ENCODE measurements around the gene STXBP5.

The STXBP5 gene

DNA sequence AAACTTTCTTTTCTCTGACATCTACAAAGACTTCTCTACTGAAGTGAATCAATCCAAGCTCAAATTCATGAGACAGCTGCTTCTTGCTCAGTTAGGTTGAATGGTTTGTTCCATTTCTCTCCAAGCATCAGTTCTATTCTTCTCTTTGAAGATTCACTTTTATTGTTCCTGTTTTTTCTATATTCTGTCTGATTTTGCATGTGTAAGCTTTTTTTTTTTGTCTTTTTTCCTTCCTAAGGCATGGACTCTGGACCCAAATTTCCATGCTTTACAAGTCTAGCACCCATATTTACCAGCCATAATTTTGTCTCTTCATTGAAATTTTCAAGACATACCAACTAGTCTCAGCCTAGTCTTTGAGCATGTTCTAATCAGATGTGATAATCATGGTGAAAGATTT lies 25.9 kb upstream of the STXBP5 start:
- no peak for DNase-seq (ENCODE audit: low read depth in 2 of 2)

DNA sequence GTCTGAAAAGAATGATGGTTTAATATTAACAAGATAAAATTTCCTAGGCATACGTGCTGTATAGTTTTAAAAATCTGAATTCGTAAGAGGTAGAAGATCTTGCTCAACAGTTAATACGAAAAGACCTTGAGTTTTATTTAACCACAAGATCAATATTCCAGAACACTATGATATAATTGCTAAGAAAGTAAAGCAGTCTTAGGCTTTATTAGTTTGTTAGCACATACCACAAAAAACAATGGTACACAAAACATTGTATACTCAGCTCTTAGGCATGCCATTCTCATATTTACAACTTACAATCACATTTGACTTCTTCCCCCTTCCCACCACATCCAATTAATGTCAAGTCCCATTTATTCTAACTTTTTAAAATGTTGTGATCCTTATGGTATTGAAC lies 24.4 kb upstream of the STXBP5 start:
- no peak for DNase-seq (ENCODE audit: low read depth in 2 of 2)

DNA sequence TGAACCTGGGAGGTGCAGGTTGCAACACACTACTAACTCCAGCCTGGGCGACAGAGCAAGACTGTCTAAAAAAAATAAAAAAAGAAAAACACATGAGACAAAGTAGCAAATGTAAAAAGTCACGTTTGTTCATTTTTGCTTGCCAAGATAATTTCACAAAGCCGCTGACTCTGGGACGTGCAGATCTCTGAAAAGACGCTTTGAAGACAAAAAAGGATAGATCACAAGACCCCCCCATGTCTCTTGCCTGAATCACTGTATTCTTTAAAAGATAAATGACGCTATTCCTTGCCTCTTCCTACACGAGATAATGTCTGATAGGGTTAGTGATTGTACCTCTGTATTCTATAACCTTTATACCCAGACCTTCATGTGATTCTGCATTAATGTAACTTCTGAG lies 23.3 kb upstream of the STXBP5 start:
- no peak for DNase-seq (ENCODE audit: low read depth in 2 of 2)

GRCh38 chr6:147184379-147184778 lies 19.8 kb upstream of the STXBP5 start:
- no peak for DNase-seq (ENCODE audit: low read depth in 2 of 2)

DNA sequence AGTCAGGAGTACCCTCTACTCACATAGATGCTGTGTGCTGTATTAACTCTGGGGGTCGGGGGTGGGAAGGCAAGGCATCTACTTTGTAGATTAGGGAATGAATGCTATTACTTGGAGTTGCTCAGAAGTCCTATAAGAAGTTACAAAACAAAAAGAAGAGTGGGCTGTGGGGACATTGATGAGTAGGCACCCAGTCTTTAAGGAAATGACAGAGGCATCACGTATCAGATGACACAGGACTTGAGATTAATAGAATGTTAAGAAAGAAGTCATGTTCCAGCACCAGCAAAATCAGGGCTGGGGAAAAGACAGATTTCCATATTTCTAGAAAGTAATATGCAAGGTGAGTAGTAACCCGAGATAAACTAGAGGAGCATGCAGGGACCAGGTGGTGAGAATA lies 19.0 kb upstream of the STXBP5 start:
- no peak for DNase-seq (ENCODE audit: low read depth in 2 of 2)

DNA sequence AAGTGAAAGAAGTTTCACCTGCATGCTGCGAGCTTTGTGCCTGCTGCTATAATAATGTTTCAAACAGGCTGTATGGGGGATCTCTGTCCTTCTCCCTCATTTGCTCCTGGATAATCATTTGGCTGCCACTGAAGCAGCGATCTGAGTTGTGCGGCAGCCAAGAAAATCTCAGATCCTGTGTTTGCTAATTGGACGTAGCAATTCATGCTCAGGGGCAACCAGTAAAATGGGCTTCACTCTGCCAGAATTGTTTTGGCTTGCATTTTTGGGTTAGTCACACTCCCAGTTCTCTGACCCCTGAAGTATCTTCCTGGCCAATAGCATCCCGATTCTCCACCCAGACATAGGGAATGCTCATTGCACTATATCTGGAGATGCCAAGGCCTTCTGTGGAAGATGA lies 13.7 kb upstream of the STXBP5 start:
- DNase-seq (ENCODE audit: low read depth in 2 of 2): no peak

GRCh38 chr6:147192278-147192911 lies 11.8 kb upstream of the STXBP5 start:
- DNase-seq (ENCODE audit: low read depth in 2 of 2): no peak

GRCh38 chr6:147194652-147195411 lies 9.4 kb upstream of the STXBP5 start:
- no peak for DNase-seq (ENCODE audit: low read depth in 2 of 2)

- DNase-seq (ENCODE audit: low read depth in 2 of 2): no peak
These were observed 8.7 kb upstream of the STXBP5 start for GRCh38 chr6:147195510-147195909.

GRCh38 chr6:147195987-147196386 lies 8.2 kb upstream of the STXBP5 start:
- no peak for DNase-seq (ENCODE audit: low read depth in 2 of 2)

- no peak for DNase-seq (ENCODE audit: low read depth in 2 of 2)
These were observed 3.5 kb upstream of the STXBP5 start for GRCh38 chr6:147200711-147201110.

GRCh38 chr6:147201885-147202515 lies 2.2 kb upstream of the STXBP5 start:
- no peak for DNase-seq (ENCODE audit: low read depth in 2 of 2)

DNA sequence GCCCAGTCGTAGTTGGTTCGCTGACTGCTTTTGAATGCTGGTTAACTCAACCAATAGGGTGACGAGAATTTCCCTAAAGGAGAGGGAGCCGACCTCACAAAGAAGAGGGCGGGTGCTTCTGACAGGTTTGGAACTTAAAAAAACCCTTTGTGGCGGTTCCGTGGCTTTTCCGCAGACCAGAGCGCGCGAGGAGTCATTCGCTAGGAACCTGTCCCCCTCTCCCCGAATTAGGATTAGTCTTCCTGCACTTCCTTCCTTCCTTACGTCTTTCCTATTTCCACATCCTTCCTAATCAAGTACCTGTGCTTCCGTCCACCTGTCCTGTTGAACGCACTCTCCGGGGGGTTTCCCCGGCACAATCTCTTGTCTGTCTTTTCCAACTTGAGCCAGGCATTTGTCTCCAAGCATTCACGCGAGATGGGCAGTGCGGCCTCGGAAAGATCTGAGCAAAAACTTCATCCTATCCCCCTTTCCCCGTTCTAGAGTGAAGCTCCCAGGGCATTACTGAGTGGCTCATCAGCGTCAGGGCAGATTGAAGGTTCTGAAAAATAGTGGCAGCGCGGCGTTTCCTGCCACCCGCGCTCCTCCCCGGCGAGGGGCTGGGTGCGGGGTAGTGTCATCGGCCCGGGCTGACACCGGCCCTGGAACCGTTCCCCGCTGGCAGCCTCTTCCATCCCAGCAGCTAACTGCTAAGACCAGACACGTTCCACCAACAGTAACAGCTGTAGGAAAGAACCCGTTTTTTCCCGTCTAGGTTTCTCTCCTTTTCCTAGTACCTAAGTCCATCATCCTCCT lies 1.5 kb upstream of the STXBP5 start:
- peak; percentile 67 to 79 for DNase-seq (ENCODE audit: low read depth in 2 of 2)

- peak; percentile 24 to 71 for DNase-seq (ENCODE audit: low read depth in 2 of 2)
These were observed 732 bp upstream of the STXBP5 start for GRCh38 chr6:147203311-147204059.

DNA sequence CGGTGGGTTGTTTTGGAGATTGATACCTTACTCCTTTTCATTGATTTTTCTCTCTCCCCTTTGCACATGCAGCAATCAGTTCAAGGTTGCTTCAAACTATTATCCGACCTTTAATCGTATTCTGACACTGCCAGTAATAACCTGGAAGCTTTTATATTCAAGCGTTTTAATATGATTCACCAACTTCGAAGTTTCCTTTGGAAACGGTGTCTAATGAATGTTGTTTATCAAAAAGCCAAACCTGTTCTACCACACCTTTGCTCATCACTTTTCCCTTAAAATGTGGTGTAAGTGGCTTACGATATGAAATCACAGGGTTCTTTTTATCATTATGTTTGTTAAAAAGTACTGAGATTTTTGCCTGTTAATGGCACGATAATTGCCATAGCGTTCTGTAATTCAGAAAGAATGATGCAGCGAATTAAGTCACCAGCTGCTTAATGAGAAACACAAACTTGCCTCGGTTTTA lies 660 bp downstream of the STXBP5 start:
- DNase-seq (ENCODE audit: low read depth in 2 of 2): no peak

DNA sequence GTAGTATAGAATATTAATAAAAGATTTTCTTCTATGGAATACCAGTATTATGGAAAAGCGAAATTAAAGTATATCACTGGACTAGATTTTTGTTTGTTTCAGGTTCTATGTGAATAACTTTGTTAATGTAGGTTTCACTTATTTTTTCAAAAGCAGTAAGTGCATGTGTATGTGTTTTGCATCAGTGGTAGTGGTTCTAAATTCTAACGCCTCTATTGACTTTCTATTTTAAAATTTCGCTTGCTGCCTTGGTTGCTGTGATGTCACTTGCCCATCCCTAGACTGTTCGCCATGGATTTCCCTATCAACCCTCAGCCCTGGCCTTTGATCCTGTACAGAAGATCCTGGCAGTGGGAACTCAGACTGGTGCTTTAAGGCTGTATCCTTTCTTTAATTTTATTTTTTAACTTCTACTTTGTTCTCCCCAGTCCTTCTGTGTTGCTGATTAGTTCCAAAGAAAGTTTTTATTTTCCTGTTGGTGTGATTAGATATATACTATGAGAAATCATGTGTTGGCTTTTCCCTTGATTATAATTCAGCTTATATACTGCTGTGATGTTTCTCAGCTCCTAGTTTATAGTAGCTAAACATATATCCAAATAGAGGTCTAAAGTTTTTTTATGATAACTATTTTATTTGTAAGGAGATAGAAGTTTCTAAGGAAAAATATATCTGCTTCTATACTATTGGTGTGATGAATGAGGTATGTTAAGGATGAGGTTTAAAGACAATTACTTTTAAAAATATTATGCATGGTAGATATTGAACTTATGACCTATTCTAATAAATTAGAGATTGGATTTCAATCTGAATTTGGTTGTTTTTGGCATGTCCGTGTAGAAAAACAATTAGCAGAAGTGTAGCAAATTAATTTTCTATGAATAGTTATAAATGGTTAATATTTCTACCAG lies 1.7 kb downstream of the STXBP5 start:
- DNase-seq (ENCODE audit: low read depth in 2 of 2): no peak

DNA sequence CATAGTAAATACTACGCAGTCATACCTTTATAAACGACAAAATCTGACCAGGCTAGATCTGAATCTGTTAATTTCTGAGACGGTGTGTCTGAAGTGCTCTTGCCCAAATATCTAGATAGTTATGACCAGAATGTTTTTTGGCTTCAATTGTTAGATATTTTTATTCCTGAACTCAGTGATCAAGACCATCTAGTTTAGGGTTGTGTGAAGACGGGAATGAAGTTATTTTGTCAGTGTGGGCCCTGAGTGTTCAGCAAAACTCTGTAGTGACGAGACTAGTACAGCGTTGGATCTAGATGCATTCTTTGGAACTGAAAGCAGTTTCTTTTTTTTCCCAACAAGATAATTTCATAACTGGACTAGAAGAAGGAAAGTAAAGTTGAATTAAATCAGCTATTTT lies 3.1 kb downstream of the STXBP5 start:
- no peak for DNase-seq (ENCODE audit: low read depth in 2 of 2)

- DNase-seq (ENCODE audit: low read depth in 2 of 2): no peak
These were observed 3.9 kb downstream of the STXBP5 start for GRCh38 chr6:147207837-147208754.

- no peak for DNase-seq (ENCODE audit: low read depth in 2 of 2)
These were observed 5.7 kb downstream of the STXBP5 start for GRCh38 chr6:147209762-147210449.

Measured in stimulated activated CD8-positive, alpha-beta memory T cell treated with anti-CD3 and anti-CD28 coated beads, Interleukin-7, amount 100 ng/mL, for 4 hours (primary cell).